Activated naive CD4-positive, alpha-beta T cell treated with anti-CD3 and anti-CD28 coated beads, Interleukin-2, amount 50 U/mL, for 24 hours (primary cell): ENCODE results near the gene TTC8.
"Not testable (repeated sequence)": the region's sequence is repeated elsewhere in the genome, so short reads cannot be mapped to it uniquely, and the experiment has no call there.

Experiments
- H3K27ac Mint-ChIP-seq: one replicate; pipeline ENCODE4 v1.8.0; 2021; ENCODE audit warnings: mild to moderate bottlenecking, mixed read lengths
- H3K27me3 Mint-ChIP-seq: one replicate; pipeline ENCODE4 v1.8.0; 2021; ENCODE audit warnings: mixed read lengths
- H3K36me3 Mint-ChIP-seq: one replicate; pipeline ENCODE4 v1.8.0; 2021; ENCODE audit warnings: mixed read lengths
- H3K4me1 Mint-ChIP-seq: one replicate; pipeline ENCODE4 v1.8.0; 2021; ENCODE audit warnings: mixed read lengths
- H3K4me3 Mint-ChIP-seq: one replicate; pipeline ENCODE4 v1.8.0; 2021; ENCODE audit warnings: mild to moderate bottlenecking, mixed read lengths
- H3K9me3 Mint-ChIP-seq: one replicate; pipeline ENCODE4 v1.8.0; 2021; ENCODE audit warnings: mixed read lengths

Gene TTC8

DNA sequence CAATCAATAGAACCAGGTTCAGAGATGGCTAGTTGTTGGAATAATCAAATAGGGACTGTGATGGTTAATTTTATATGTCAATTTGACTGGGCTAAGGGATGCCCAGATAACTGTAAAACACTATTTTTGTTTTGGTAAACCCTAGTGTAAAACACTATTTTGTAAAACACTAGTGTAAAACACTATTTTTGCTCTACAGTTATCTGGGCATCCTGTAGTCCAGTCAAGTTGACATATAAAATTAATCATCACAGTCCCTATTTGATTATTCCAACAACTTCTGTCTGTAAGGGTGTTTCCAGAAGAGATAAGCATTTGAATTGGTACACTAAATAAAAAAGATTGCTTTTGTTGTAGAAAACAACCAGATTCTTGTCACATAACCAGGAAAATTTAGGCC lies 16.1 kb upstream of the TTC8 start:
- Mint-ChIP-seq H3K9me3 (peaks cover 20% of the 10 kb centered on the region), H3K36me3 (peaks cover 9% of the 10 kb centered on the region), H3K27me3 (peaks cover 14% of the 10 kb centered on the region), H3K4me1 (no peaks in the 10 kb centered on the region), H3K4me3 (no peak overlapping the region), H3K27ac (no peak overlapping the region)

GRCh38 chr14:88815980-88816379 lies 8.5 kb upstream of the TTC8 start:
- H3K27ac Mint-ChIP-seq: no peak overlapping the region
- no peak overlapping the region for H3K4me3 Mint-ChIP-seq
- no peaks in the 10 kb centered on the region for H3K4me1 Mint-ChIP-seq
- H3K9me3 Mint-ChIP-seq: no peaks in the 10 kb centered on the region
- H3K36me3 Mint-ChIP-seq: no peaks in the 10 kb centered on the region
- peaks cover 9% of the 10 kb centered on the region for H3K27me3 Mint-ChIP-seq

DNA sequence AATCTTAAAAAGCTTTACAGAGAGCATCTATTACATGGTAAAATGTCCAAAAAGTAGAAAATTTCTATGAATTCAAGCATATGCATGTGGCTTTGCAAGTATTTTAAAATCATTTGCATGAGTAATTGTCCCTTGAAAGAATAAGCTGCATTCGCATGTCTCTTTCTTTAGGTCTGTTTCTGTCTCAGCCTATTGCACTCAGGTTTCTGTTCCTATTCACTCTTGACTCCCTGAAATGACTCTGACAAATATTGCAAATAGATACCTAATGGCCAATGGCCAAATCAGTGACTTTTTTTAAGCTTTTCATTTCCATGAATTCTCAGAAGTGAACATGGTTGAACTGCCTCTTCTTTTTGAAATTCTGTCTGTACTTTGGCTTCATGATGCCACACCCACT lies 6.4 kb upstream of the TTC8 start:
- Mint-ChIP-seq H3K36me3 (no peaks in the 10 kb centered on the region), H3K9me3 (no peaks in the 10 kb centered on the region), H3K27me3 (peaks cover 5% of the 10 kb centered on the region), H3K4me3 (no peak overlapping the region), H3K27ac (no peak overlapping the region), H3K4me1 (no peaks in the 10 kb centered on the region)

DNA sequence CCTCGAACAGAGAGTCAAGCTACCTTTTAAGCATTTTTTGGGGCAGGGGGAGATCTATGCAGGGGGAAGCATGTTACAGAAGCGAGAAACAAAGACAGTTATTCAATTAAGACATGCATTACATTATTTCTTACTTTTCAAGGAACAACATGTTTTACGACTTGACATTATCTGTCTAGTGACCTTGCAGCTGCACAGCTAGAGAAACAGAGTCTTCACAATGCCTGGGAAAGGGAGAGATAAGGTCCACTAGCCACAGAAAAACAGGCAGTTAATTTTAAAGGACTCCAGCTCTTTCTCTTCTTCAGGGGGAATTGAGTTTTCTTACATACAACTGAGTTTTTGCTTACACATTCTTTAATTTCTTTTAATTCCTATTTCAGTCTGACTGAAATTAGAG lies 4.8 kb upstream of the TTC8 start:
- not testable (repeated sequence) for H3K9me3 Mint-ChIP-seq, H3K27me3 Mint-ChIP-seq, H3K36me3 Mint-ChIP-seq, H3K4me3 Mint-ChIP-seq, H3K4me1 Mint-ChIP-seq, H3K27ac Mint-ChIP-seq

DNA sequence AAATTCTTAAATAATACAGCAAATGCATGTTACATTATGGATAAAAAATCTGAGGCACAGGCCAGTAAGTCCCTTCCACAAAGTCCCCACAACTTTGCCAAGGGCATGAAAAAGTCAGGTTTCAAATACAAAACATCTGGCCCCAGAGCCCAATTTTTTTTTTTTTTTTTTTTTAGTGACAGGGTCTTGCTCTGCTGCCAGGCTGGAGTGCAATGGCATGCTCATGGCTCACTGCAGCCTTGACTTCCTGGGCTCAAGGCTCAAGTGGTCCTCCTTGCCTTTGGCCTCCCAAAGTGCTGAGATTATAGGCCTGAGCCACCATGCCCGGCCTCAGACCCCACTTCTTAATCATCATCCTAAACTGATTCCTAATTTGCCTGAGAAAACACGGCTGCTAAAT lies 3.1 kb upstream of the TTC8 start:
- H3K27ac Mint-ChIP-seq: no peak overlapping the region
- peaks cover 9% of the 10 kb centered on the region for H3K4me1 Mint-ChIP-seq
- peaks cover 2% of the 10 kb centered on the region for H3K27me3 Mint-ChIP-seq

DNA sequence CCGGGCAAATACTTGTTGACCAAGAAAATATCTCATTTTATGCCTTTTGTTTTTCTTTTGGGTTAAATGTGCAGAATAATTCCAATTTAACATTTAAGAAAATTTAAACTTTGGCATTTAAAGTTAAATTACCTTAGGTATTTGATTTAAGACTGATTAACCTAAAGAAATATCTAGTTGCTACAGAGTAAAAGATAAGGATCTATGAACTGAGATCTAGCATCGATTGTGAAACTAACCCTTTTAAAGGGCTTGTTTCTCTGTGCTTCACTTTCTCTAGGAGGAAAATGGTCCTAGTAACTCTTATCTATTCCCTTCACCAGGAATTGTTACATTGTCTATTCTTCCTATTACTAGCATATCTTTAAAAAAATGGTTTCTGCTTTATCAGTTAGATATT lies 2.6 kb upstream of the TTC8 start:
- Mint-ChIP-seq H3K27me3 (peaks cover 2% of the 10 kb centered on the region), H3K4me1 (peaks cover 9% of the 10 kb centered on the region), H3K4me3 (no peak overlapping the region), H3K36me3 (no peaks in the 10 kb centered on the region), H3K9me3 (no peaks in the 10 kb centered on the region), H3K27ac (no peak overlapping the region)

More for the DNA sequence above, 3.1 kb upstream of the TTC8 start:
- Mint-ChIP-seq H3K4me3 (no peak overlapping the region), H3K9me3 (no peaks in the 10 kb centered on the region), H3K36me3 (no peaks in the 10 kb centered on the region)

DNA sequence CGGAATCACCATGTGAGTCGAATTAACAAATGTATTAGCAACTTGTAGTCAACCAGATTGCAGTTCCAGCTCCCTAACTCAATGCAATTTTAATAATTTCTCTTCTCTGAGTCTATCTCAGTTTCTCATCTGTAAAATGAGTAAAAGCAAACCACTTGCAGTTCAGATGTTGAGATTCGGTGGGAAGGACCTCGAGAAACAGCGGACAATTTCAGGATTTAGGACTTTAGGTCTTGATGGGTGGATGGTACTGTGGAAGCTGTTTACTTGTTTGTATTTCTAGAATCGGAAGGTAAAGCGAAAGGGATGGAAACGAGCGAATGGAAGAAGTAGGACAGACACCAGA lies 510 bp upstream of the TTC8 start:
- Mint-ChIP-seq H3K27me3 (peaks cover 2% of the 10 kb centered on the region), H3K27ac (peak overlapping the region; percentile 98), H3K4me3 (peak overlapping the region; percentile 90), H3K36me3 (no peaks in the 10 kb centered on the region), H3K9me3 (no peaks in the 10 kb centered on the region), H3K4me1 (peaks cover 9% of the 10 kb centered on the region)

- Mint-ChIP-seq H3K36me3 (no peaks in the 10 kb centered on the region), H3K27me3 (no peaks in the 10 kb centered on the region), H3K4me1 (peaks cover 9% of the 10 kb centered on the region), H3K9me3 (no peaks in the 10 kb centered on the region), H3K4me3 (peak overlapping the region; percentile 90), H3K27ac (no peak overlapping the region)
Measured at GRCh38 chr14:88825078-88825458, 617 bp downstream of the TTC8 start.

GRCh38 chr14:88825503-88825902 lies 1.1 kb downstream of the TTC8 start:
- Mint-ChIP-seq H3K27me3 (no peaks in the 10 kb centered on the region), H3K27ac (no peak overlapping the region), H3K4me3 (peak overlapping the region; percentile 90), H3K4me1 (peaks cover 9% of the 10 kb centered on the region), H3K9me3 (no peaks in the 10 kb centered on the region), H3K36me3 (no peaks in the 10 kb centered on the region)

DNA sequence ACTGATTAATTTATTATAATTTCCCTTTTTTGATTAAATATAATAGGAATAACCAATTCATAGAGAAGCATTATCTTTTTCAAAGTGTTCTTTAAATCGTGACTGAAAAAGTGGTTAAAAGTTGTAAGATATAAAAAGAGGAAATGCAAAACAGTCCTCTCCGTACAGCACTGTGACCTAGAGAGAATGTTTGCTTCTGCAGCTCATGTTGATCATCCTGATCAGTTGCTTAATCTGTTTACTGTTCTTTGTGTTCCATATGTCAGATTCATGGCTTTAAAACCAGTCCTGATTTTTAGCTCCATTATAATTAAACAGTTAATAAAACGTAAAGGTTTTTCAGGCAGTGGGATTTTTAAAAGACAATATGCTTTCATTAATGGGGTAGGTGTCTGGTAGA lies 4.7 kb downstream of the TTC8 start:
- Mint-ChIP-seq H3K27me3 (peaks cover 2% of the 10 kb centered on the region), H3K36me3 (no peaks in the 10 kb centered on the region), H3K4me3 (no peak overlapping the region), H3K9me3 (no peaks in the 10 kb centered on the region), H3K4me1 (peaks cover 5% of the 10 kb centered on the region), H3K27ac (no peak overlapping the region)

- Mint-ChIP-seq H3K27me3 (peaks cover 2% of the 10 kb centered on the region), H3K9me3 (no peaks in the 10 kb centered on the region), H3K4me1 (peaks cover 5% of the 10 kb centered on the region), H3K27ac (no peak overlapping the region), H3K4me3 (no peak overlapping the region), H3K36me3 (no peaks in the 10 kb centered on the region)
Measured at GRCh38 chr14:88829685-88830302, 5.3 kb downstream of the TTC8 start.

GRCh38 chr14:88831284-88831683 lies 6.8 kb downstream of the TTC8 start:
- Mint-ChIP-seq H3K4me3 (no peak overlapping the region), H3K27ac (no peak overlapping the region), H3K4me1 (no peaks in the 10 kb centered on the region), H3K36me3 (no peaks in the 10 kb centered on the region), H3K9me3 (no peaks in the 10 kb centered on the region), H3K27me3 (peaks cover 2% of the 10 kb centered on the region)

DNA sequence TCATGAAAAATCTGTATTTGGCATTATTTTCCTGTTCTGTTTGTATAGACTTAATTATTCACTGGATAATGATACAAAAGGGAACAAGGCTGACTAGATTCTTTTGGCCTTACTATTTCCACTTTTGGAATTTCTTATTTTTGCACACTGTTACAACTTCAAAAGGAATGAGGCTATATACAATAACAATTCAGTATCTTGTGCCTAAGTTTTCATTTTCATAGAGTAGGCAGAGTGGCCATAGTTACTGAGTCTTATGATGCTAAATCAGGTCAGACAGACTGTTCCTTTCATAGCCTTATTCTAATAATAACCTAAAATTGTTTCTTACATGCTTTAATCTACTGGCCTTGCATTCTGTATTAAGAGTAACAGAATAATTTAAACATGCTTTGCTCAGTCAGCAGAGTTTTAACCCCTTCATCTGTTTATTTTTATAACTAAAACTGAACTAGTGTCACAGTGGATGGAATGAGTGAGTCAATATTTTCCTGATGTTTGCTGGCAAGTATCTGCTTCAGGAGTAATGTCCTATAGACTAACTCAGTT lies 10.5 kb downstream of the TTC8 start:
- Mint-ChIP-seq H3K9me3 (no peaks in the 10 kb centered on the region), H3K27ac (no peak overlapping the region), H3K27me3 (peaks cover 6% of the 10 kb centered on the region), H3K36me3 (no peaks in the 10 kb centered on the region), H3K4me3 (no peak overlapping the region), H3K4me1 (no peaks in the 10 kb centered on the region)

DNA sequence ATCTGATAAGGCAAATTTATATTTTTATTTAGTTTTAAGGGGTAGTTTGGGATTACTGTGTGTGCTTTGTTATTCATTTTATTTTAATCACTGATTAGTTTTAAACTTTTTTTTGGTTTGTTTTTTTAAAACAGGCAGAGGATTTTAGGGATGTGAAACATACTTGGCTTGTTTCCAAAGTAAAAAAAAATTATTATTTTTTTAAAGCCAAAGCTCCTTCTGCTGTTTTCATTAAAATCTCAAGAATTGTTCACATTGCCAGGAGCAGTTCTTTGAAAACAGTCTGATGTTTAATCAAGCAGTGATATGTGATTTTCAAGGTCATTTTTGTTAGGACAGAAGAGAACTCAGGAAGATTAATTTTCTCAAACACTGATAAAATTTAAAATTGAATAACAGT lies 11.2 kb downstream of the TTC8 start:
- H3K4me1 Mint-ChIP-seq: no peaks in the 10 kb centered on the region
- H3K27me3 Mint-ChIP-seq: peaks cover 6% of the 10 kb centered on the region
- H3K9me3 Mint-ChIP-seq: no peaks in the 10 kb centered on the region
- no peak overlapping the region for H3K27ac Mint-ChIP-seq
- no peaks in the 10 kb centered on the region for H3K36me3 Mint-ChIP-seq
- no peak overlapping the region for H3K4me3 Mint-ChIP-seq

DNA sequence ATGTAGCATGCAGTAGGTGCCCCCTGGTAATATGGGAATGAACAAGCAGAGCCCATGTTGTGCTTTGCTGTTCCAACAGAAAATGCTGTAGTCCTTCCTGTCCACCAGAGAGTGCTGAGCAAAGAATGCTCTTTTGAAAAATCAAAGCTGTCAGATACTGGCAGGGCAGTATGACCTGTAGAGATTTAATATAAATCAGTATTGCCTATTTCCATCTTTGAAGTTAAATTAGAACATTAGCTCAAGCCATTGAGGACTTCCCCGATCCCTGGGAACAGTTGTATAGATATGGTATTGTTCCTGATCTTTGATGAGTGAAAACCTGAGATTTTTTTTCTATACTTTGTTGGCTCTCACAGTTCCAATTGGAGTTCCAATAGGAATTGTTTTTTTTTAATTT lies 13.0 kb downstream of the TTC8 start:
- no peaks in the 10 kb centered on the region for H3K36me3 Mint-ChIP-seq
- H3K9me3 Mint-ChIP-seq: no peaks in the 10 kb centered on the region

GRCh38 chr14:88838015-88838414 lies 13.6 kb downstream of the TTC8 start:
- H3K27me3 Mint-ChIP-seq: peaks cover 6% of the 10 kb centered on the region
- no peak overlapping the region for H3K4me3 Mint-ChIP-seq
- no peaks in the 10 kb centered on the region for H3K36me3 Mint-ChIP-seq
- H3K9me3 Mint-ChIP-seq: no peaks in the 10 kb centered on the region
- H3K4me1 Mint-ChIP-seq: no peaks in the 10 kb centered on the region
- no peak overlapping the region for H3K27ac Mint-ChIP-seq

More for the DNA sequence above, 13.0 kb downstream of the TTC8 start:
- H3K4me3 Mint-ChIP-seq: no peak overlapping the region
- peaks cover 6% of the 10 kb centered on the region for H3K27me3 Mint-ChIP-seq
- H3K27ac Mint-ChIP-seq: no peak overlapping the region
- H3K4me1 Mint-ChIP-seq: no peaks in the 10 kb centered on the region

DNA sequence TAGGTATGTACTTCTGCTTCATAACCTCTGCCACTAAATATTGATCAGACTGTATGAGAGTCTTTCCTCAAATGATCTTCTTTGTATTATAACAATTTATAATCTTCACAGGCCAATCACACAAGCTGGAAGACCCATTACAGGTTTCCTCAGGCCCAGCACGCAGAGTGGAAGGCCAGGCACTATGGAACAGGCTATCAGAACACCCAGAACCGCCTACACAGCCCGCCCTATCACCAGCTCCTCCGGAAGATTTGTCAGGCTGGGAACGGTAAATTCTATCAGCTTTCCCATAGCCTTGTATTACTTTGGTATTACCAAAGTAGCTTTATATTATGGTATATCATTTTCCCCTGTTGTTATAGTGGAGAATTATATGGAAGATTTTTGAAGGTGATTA lies 16.5 kb downstream of the TTC8 start:
- no peaks in the 10 kb centered on the region for H3K4me1 Mint-ChIP-seq
- H3K27me3 Mint-ChIP-seq: peaks cover 4% of the 10 kb centered on the region
- H3K4me3 Mint-ChIP-seq: no peak overlapping the region
- no peaks in the 10 kb centered on the region for H3K9me3 Mint-ChIP-seq
- H3K27ac Mint-ChIP-seq: no peak overlapping the region
- H3K36me3 Mint-ChIP-seq: peaks cover 3% of the 10 kb centered on the region
